Astrocyte (in vitro differentiated cells and primary cell): ENCODE data around the gene LHX2. TPM values are rescaled to one million over a fixed set of nuclear protein-coding genes. Genes with fewer than 3 reads are reported as not detected.

Experiments
- DNase-seq: peaks from one replicate; pipeline ENCODE4 v3.0.0-alpha.2; 2010; ENCODE audit warnings: low read depth
- FAIRE-seq: peaks from 2 replicates; lab custom pipeline; 2011; peaks lifted over from hg19 to GRCh38; lab: Jason Lieb, UNC
- H2AFZ ChIP-seq: 2 replicates; pipeline ENCODE4 v1.6.0; 2012; ENCODE audit warnings: low read depth, low read length, inconsistent platforms
- H3K27ac ChIP-seq: 2 replicates; pipeline ENCODE4 v1.5.1; 2011; ENCODE audit warnings: low read depth, low read length, inconsistent platforms
- H3K27me3 ChIP-seq: 2 replicates; pipeline ENCODE4 v1.6.0; 2011; ENCODE audit warnings: low read length, inconsistent platforms; ENCODE audit not compliant: insufficient read depth
- H3K36me3 ChIP-seq: 2 replicates; pipeline ENCODE4 v1.5.1; 2011; ENCODE audit warnings: low read length, inconsistent platforms; ENCODE audit not compliant: insufficient read depth
- H3K4me1 ChIP-seq: 2 replicates; pipeline ENCODE4 v1.5.1; 2011; ENCODE audit warnings: low read length, inconsistent platforms; ENCODE audit not compliant: insufficient read depth
- H3K4me2 ChIP-seq: 2 replicates; pipeline ENCODE4 v1.6.0; 2012; ENCODE audit warnings: low read length, inconsistent platforms
- H3K4me3 ChIP-seq: 2 replicates; pipeline ENCODE4 v1.5.1; 2011; ENCODE audit warnings: low read depth, mild to moderate bottlenecking, low read length, inconsistent platforms; ENCODE audit not compliant: insufficient read depth
- H3K79me2 ChIP-seq: 2 replicates; pipeline ENCODE4 v1.6.0; 2012; ENCODE audit warnings: mild to moderate bottlenecking, low read length, inconsistent platforms; ENCODE audit not compliant: insufficient read depth
- H3K9ac ChIP-seq: 2 replicates; pipeline ENCODE4 v1.6.0; 2012; ENCODE audit warnings: mild to moderate bottlenecking, low read length, inconsistent platforms
- H3K9me3 ChIP-seq: 2 replicates; pipeline ENCODE4 v1.5.1; 2012; ENCODE audit warnings: low read depth, mild to moderate bottlenecking, low read length, inconsistent platforms; ENCODE audit not compliant: insufficient read depth
- H4K20me1 ChIP-seq: 2 replicates; pipeline ENCODE4 v1.6.0; 2012; ENCODE audit warnings: low read length, inconsistent platforms; ENCODE audit not compliant: insufficient read depth
- H3K27ac Mint-ChIP-seq: one replicate; pipeline ENCODE4 v1.8.0; 2021; ENCODE audit warnings: mild to moderate bottlenecking, mixed read lengths; ENCODE audit not compliant: unreplicated experiment
- H3K27me3 Mint-ChIP-seq: one replicate; pipeline ENCODE4 v1.8.0; 2021; ENCODE audit warnings: low read depth, mixed read lengths; ENCODE audit not compliant: unreplicated experiment
- H3K36me3 Mint-ChIP-seq: one replicate; pipeline ENCODE4 v1.8.0; 2021; ENCODE audit warnings: low read depth, mixed read lengths; ENCODE audit not compliant: unreplicated experiment
- H3K4me1 Mint-ChIP-seq: one replicate; pipeline ENCODE4 v1.8.0; 2021; ENCODE audit warnings: low read depth, mixed read lengths; ENCODE audit not compliant: unreplicated experiment
- H3K4me3 Mint-ChIP-seq: one replicate; pipeline ENCODE4 v1.8.0; 2021; ENCODE audit warnings: mild to moderate bottlenecking, moderate library complexity, mixed read lengths; ENCODE audit not compliant: unreplicated experiment
- H3K9me3 Mint-ChIP-seq: one replicate; pipeline ENCODE4 v1.8.0; 2021; ENCODE audit warnings: mild to moderate bottlenecking, mixed read lengths; ENCODE audit not compliant: unreplicated experiment
- EZH2 ChIP-seq: IDR thresholded peaks from 2 replicates; pipeline ENCODE4 v1.6.1; 2012; ENCODE audit warnings: mild to moderate bottlenecking, low read length, inconsistent platforms; ENCODE audit not compliant: insufficient read depth
- total RNA-seq: library from RNA; stranded (reverse); gene quantifications from 2 replicates; pipeline ENCODE4 v1.2.1, GENCODE V29; 2021
- TF ChIP-seq, protein P1 (sequence below): IDR thresholded peaks from 2 replicates; pipeline ENCODE4 v1.5.1; 2011; ENCODE audit warnings: low read depth, mild to moderate bottlenecking, inconsistent platforms, low read length, moderate library complexity; ENCODE audit not compliant: insufficient read depth

The LHX2 gene
- total RNA-seq, 1 donor from 2014 or later, result 0.14 TPM

DNA sequence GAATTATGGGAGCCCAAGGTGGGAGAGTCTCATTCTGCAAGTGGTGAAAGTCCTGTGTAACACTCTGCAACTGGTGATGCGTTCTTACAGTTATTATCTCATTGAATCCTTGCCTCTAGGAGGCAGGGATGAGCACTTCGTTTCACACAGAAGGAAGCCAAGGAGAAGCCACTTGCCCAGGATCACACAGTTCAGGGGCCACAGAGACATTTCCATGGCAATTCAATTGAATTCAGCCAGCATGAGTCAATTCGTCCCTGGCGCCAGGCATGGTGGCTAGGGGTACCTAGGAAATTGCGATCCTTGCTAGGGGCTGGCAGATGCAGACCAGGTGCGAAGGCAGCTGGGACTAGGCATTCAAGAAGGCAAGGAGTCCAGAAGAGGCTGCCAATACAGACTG, 26.2 kb downstream of the LHX2 start:
- H3K36me3 Mint-ChIP-seq, result peaks cover 2% of the 10 kb centered on the region
- no peak overlapping the region for H3K27ac ChIP-seq
- no peak overlapping the region for H3K27ac Mint-ChIP-seq
- H3K9me3 ChIP-seq, result no peaks in the 10 kb centered on the region
- H3K27me3 ChIP-seq, result peaks cover 52% of the 10 kb centered on the region
- no peak overlapping the region for H3K4me3 Mint-ChIP-seq
- TF ChIP-seq, protein P1, sequence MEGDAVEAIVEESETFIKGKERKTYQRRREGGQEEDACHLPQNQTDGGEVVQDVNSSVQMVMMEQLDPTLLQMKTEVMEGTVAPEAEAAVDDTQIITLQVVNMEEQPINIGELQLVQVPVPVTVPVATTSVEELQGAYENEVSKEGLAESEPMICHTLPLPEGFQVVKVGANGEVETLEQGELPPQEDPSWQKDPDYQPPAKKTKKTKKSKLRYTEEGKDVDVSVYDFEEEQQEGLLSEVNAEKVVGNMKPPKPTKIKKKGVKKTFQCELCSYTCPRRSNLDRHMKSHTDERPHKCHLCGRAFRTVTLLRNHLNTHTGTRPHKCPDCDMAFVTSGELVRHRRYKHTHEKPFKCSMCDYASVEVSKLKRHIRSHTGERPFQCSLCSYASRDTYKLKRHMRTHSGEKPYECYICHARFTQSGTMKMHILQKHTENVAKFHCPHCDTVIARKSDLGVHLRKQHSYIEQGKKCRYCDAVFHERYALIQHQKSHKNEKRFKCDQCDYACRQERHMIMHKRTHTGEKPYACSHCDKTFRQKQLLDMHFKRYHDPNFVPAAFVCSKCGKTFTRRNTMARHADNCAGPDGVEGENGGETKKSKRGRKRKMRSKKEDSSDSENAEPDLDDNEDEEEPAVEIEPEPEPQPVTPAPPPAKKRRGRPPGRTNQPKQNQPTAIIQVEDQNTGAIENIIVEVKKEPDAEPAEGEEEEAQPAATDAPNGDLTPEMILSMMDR, result no peak
- TF ChIP-seq EZH2, result no peak
- peaks cover 6% of the 10 kb centered on the region for H3K4me1 Mint-ChIP-seq
- peaks cover 7% of the 10 kb centered on the region for H3K4me1 ChIP-seq
- no peak overlapping the region for H3K4me3 ChIP-seq
- H3K9me3 Mint-ChIP-seq, result no peaks in the 10 kb centered on the region
- no peak overlapping the region for H2AFZ ChIP-seq
- no peaks in the 10 kb centered on the region for H3K36me3 ChIP-seq
- no peaks in the 10 kb centered on the region for H3K79me2 ChIP-seq
- H3K27me3 Mint-ChIP-seq, result peaks cover 82% of the 10 kb centered on the region
- DNase-seq (no peak), FAIRE-seq (no peak)
- no peak overlapping the region for H3K9ac ChIP-seq
- no peak overlapping the region for H3K4me2 ChIP-seq
- no peaks in the 10 kb centered on the region for H4K20me1 ChIP-seq

GRCh38 chr9:124038239-124038638, 26.7 kb downstream of the LHX2 start:
- H3K36me3 Mint-ChIP-seq, result peaks cover 1% of the 10 kb centered on the region
- peaks cover 7% of the 10 kb centered on the region for H3K4me1 ChIP-seq
- H3K27ac Mint-ChIP-seq, result no peak overlapping the region
- no peaks in the 10 kb centered on the region for H3K79me2 ChIP-seq
- no peak overlapping the region for H3K9ac ChIP-seq
- peaks cover 52% of the 10 kb centered on the region for H3K27me3 ChIP-seq
- H3K27me3 Mint-ChIP-seq, result peaks cover 82% of the 10 kb centered on the region
- no peak overlapping the region for H3K4me3 ChIP-seq
- H3K4me1 Mint-ChIP-seq, result peaks cover 6% of the 10 kb centered on the region
- H3K4me3 Mint-ChIP-seq, result no peak overlapping the region
- no peaks in the 10 kb centered on the region for H4K20me1 ChIP-seq
- TF ChIP-seq EZH2, result no peak
- TF ChIP-seq, protein P1, result no peak
- FAIRE-seq (no peak), DNase-seq (no peak)
- no peak overlapping the region for H2AFZ ChIP-seq
- H3K27ac ChIP-seq, result no peak overlapping the region
- no peak overlapping the region for H3K4me2 ChIP-seq
- H3K9me3 ChIP-seq, result no peaks in the 10 kb centered on the region
- H3K9me3 Mint-ChIP-seq, result no peaks in the 10 kb centered on the region
- H3K36me3 ChIP-seq, result no peaks in the 10 kb centered on the region

GRCh38 chr9:124038790-124039633, 27.4 kb downstream of the LHX2 start:
- Mint-ChIP-seq H3K27ac (no peak overlapping the region), H3K9me3 (no peaks in the 10 kb centered on the region), H3K4me3 (no peak overlapping the region), H3K4me1 (peaks cover 6% of the 10 kb centered on the region), H3K27me3 (peaks cover 81% of the 10 kb centered on the region), H3K36me3 (no peaks in the 10 kb centered on the region)
- no peak for TF ChIP-seq EZH2
- TF ChIP-seq, protein P1, result no peak
- Histone ChIP-seq H3K9me3 (no peaks in the 10 kb centered on the region), H3K79me2 (no peaks in the 10 kb centered on the region), H3K27me3 (peaks cover 44% of the 10 kb centered on the region), H3K4me1 (peaks cover 7% of the 10 kb centered on the region), H4K20me1 (no peaks in the 10 kb centered on the region), H3K4me2 (no peak overlapping the region), H3K27ac (no peak overlapping the region), H3K9ac (no peak overlapping the region), H3K36me3 (no peaks in the 10 kb centered on the region), H2AFZ (no peak overlapping the region), H3K4me3 (no peak overlapping the region)
- DNase-seq, result no peak
- no peak for FAIRE-seq
